HepG2 (cell line): Measurements from ENCODE around the gene CEBPB. TPM values are rescaled to one million over a fixed set of nuclear protein-coding genes. Genes with fewer than 3 reads are reported as not detected.

Experiments
- ATF7-NPFF ChIP-seq: sonication (generic); formaldehyde crosslinking; IDR thresholded peaks from 2 replicates; pipeline ENCODE4 v1.8.1; 2023; ENCODE audit warnings: mild to moderate bottlenecking, low read depth, missing genetic modification reagents, moderate library complexity
- CEBPG ChIP-seq: IDR thresholded peaks from 2 replicates; pipeline ENCODE4 v1.6.1; 2016
- CENPX ChIP-seq: sonication (generic); formaldehyde crosslinking; IDR thresholded peaks from 2 replicates; pipeline ENCODE4 v1.9.0; 2021; ENCODE audit warnings: mild to moderate bottlenecking, missing genetic modification reagents, moderate library complexity
- GFI1 ChIP-seq: sonication (generic); formaldehyde crosslinking; IDR thresholded peaks from 2 replicates; pipeline ENCODE4 v1.5.0; 2020; ENCODE audit warnings: missing genetic modification reagents, mild to moderate bottlenecking, borderline replicate concordance
- ISL2 ChIP-seq: sonication (generic); formaldehyde crosslinking; IDR thresholded peaks from 2 replicates; pipeline ENCODE4 v1.5.0; 2020; ENCODE audit warnings: missing genetic modification reagents
- JUNB ChIP-seq: sonication (generic); formaldehyde crosslinking; IDR thresholded peaks from 2 replicates; pipeline ENCODE4 v1.8.0; 2022; ENCODE audit warnings: missing genetic modification reagents, mild to moderate bottlenecking, borderline replicate concordance
- MXD4 ChIP-seq: IDR thresholded peaks from 2 replicates; pipeline ENCODE4 v1.6.1; 2016; ENCODE audit warnings: mild to moderate bottlenecking, missing biosample characterization, missing genetic modification reagents
- MYPOP ChIP-seq: sonication (generic); formaldehyde crosslinking; IDR thresholded peaks from 2 replicates; pipeline ENCODE4 v1.8.1; 2023; ENCODE audit warnings: mild to moderate bottlenecking, moderate library complexity, missing genetic modification reagents
- NPAS2 ChIP-seq: sonication (generic); formaldehyde crosslinking; IDR thresholded peaks from 2 replicates; pipeline ENCODE4 v1.8.0; 2022; ENCODE audit warnings: mild to moderate bottlenecking, missing genetic modification reagents, borderline replicate concordance
- RFXANK ChIP-seq: IDR thresholded peaks from 2 replicates; pipeline ENCODE4 v1.6.1; 2016
- SAP130 ChIP-seq: IDR thresholded peaks from 2 replicates; pipeline ENCODE4 v1.6.1; 2016; ENCODE audit warnings: low read depth
- SOX5 ChIP-seq: IDR thresholded peaks from 2 replicates; pipeline ENCODE4 v1.6.1; 2016; ENCODE audit warnings: borderline replicate concordance
- STAT5B ChIP-seq: sonication (generic); formaldehyde crosslinking; IDR thresholded peaks from 2 replicates; pipeline ENCODE4 v1.4.0; 2020; ENCODE audit warnings: missing genetic modification reagents
- ZFP41 ChIP-seq: sonication (generic); formaldehyde crosslinking; IDR thresholded peaks from 2 replicates; pipeline ENCODE4 v1.4.0; 2020; ENCODE audit warnings: mild to moderate bottlenecking, missing genetic modification reagents, borderline replicate concordance
- ZNF232 ChIP-seq: sonication (generic); formaldehyde crosslinking; IDR thresholded peaks from 2 replicates; pipeline ENCODE4 v1.4.0; 2020; ENCODE audit warnings: missing genetic modification reagents, borderline replicate concordance
- ZNF234 ChIP-seq: sonication (generic); formaldehyde crosslinking; conservative IDR thresholded peaks from 2 replicates; pipeline ENCODE4 v1.5.1; 2020; ENCODE audit warnings: mild to moderate bottlenecking, missing genetic modification reagents
- ZNF576 ChIP-seq: sonication (generic); formaldehyde crosslinking; IDR thresholded peaks from 2 replicates; pipeline ENCODE4 v1.4.0; 2020; ENCODE audit warnings: mild to moderate bottlenecking, missing genetic modification reagents
- ZNF709 ChIP-seq: sonication (generic); formaldehyde crosslinking; IDR thresholded peaks from 2 replicates; pipeline ENCODE4 v1.5.0; 2020; ENCODE audit warnings: mild to moderate bottlenecking, missing genetic modification reagents
- ZNF747 ChIP-seq: sonication (generic); formaldehyde crosslinking; IDR thresholded peaks from 2 replicates; pipeline ENCODE4 v1.8.1; 2023; ENCODE audit warnings: missing genetic modification reagents, mild to moderate bottlenecking, borderline replicate concordance
- ZNF816 ChIP-seq: sonication (generic); formaldehyde crosslinking; IDR thresholded peaks from 2 replicates; pipeline ENCODE4 v1.8.0; 2022; ENCODE audit warnings: missing genetic modification reagents, mild to moderate bottlenecking, borderline replicate concordance
- polyA plus RNA-seq, 8 experiments: library from polyadenylated mRNA; depleted of rRNA in 3 of 8; stranded (reverse) in 7 of 8; unstranded in 1 of 8; fragments of >200 nt; fragmentation: Illumina TruSeq in 4 of 8; extraction: Trizol in 4 of 8; gene quantifications; 2 replicates each; pipeline versions ENCODE4 v1.2.1 to v1.2.3, GENCODE V29; 2011 to 2016; ENCODE audit warnings: low read depth in 4 of 8, missing spikeins in 1 of 8, mixed read lengths in 1 of 8; ENCODE audit not compliant: insufficient read depth in 1 of 8
- total RNA-seq, 5 experiments: library from RNA; depleted of rRNA; stranded (reverse); fragments of >200 nt; fragmentation: Illumina TruSeq; extraction: Trizol; gene quantifications; 2 replicates each; pipeline ENCODE4 v1.2.3, GENCODE V29; 2016; ENCODE audit warnings: low read depth in 1 of 5
- TF ChIP-seq, protein P1 (sequence below): sonication (generic); formaldehyde crosslinking; IDR thresholded peaks from 2 replicates; pipeline ENCODE4 v1.5.0; 2020; ENCODE audit warnings: missing genetic modification reagents
- TF ChIP-seq, protein P2 (sequence below): sonication (generic); formaldehyde crosslinking; IDR thresholded peaks from 2 replicates; pipeline ENCODE4 v1.4.0; 2020; ENCODE audit warnings: missing genetic modification reagents

CEBPB gene
- total and polyA plus RNA-seq, 2 of the 13 experiments (the other 11 are each of a cell fraction or from before 2014, with no cell fraction given) = 18.5 to 28.2 TPM

DNA sequence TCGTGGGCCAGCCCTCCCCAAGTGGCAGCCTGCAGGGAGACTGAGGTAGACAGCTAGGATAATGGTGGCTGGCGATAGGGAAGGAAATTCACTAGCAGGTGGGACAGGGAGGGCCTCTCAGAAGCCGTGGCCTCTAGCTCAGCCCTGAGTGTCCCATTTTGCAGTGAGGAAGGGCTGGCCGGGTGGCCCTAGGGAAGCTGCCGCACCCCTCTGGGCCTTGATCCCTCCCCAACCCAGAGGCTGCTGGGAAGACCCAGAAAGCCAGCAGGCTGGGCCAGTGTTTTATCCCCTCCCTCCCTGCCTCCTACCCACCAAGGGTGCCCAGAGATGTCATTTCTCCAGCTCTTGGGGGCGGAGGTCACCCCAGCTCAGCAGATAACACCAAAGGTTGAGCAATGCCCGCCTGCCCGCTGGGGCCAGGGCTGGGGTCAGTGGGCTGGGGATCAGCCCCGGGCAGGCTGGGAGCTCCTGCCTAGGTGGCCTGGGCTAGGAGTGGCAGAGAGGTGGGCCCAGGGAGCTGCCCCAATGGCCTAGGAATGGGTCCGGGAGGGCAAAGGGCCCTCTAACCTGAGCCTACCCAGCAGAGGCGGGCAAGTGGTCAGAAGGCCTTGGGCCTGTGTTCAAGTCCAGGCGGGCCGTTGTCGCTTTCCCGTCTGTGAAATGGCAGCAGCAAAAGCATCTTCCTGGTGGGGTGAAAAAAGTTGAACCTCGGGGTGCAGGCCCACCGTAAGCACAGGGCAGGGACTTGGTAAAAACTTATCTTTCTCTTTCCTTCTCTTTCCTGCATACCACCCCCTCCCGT, 1.6 kb upstream of the CEBPB start (continued):
- peak; percentile 36; the same call in 1 of the 2 replicates for TF ChIP-seq MYPOP (CRISPR knock-in tag)
- TF ChIP-seq, protein P1, sequence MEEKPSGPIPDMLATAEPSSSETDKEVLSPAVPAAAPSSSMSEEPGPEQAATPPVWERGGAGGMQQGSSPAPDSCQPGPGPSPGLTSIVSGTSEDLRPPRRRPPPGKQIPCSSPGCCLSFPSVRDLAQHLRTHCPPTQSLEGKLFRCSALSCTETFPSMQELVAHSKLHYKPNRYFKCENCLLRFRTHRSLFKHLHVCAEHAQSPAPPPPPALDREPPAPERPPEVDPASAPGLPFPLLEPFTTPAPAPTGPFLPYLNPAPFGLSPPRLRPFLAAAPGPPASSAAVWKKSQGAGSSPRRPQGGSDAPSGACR = no peak; the same call in none of the 2 replicates
- TF ChIP-seq CEBPG (CRISPR knock-in tag) = peak; percentile 100
- TF ChIP-seq ISL2 (CRISPR knock-in tag) = peak; percentile 96
- peak; percentile 90; the same call in 1 of the 2 replicates for TF ChIP-seq ATF7-NPFF
- no peak for TF ChIP-seq NPAS2 (CRISPR knock-in tag)
- 0 out of 2 replicates have a peak, but pooled peaks have one; percentile 57 for TF ChIP-seq ZNF816 (CRISPR knock-in tag)
- peak; percentile 24; the same call in 1 of the 2 replicates for TF ChIP-seq STAT5B (CRISPR knock-in tag)
- TF ChIP-seq CENPX (CRISPR knock-in tag) = no peak
- peak; percentile 78; the same call in 1 of the 2 replicates for TF ChIP-seq ZNF232
- TF ChIP-seq, protein P2, sequence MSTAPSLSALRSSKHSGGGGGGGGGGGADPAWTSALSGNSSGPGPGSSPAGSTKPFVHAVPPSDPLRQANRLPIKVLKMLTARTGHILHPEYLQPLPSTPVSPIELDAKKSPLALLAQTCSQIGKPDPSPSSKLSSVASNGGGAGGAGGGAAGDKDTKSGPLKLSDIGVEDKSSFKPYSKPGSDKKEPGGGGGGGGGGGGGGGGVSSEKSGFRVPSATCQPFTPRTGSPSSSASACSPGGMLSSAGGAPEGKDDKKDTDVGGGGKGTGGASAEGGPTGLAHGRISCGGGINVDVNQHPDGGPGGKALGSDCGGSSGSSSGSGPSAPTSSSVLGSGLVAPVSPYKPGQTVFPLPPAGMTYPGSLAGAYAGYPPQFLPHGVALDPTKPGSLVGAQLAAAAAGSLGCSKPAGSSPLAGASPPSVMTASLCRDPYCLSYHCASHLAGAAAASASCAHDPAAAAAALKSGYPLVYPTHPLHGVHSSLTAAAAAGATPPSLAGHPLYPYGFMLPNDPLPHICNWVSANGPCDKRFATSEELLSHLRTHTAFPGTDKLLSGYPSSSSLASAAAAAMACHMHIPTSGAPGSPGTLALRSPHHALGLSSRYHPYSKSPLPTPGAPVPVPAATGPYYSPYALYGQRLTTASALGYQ (CRISPR knock-in tag) = peak; percentile 88
- TF ChIP-seq GFI1 (CRISPR knock-in tag) = peak; percentile 75; the same call in 1 of the 2 replicates
- peak; percentile 98 for TF ChIP-seq ZNF747 (CRISPR knock-in tag)
- peak; percentile 90 for TF ChIP-seq SOX5 (CRISPR knock-in tag)
- TF ChIP-seq SAP130 (CRISPR knock-in tag) = peak; percentile 94
- TF ChIP-seq ZFP41 = peak; percentile 61
- 0 out of 2 replicates have a peak, but pooled peaks have one; percentile 25 for TF ChIP-seq ZNF576 (CRISPR knock-in tag)
- peak; percentile 72 for TF ChIP-seq MXD4 (CRISPR knock-in tag)
- peak; percentile 84 for TF ChIP-seq ZNF234 (CRISPR knock-in tag)
- TF ChIP-seq RFXANK (CRISPR knock-in tag) = no peak
- TF ChIP-seq ZNF709 = 0 out of 2 replicates have a peak, but pooled peaks have one; percentile 73
- no peak for TF ChIP-seq JUNB (CRISPR knock-in tag)
